Measurements from ENCODE around the gene CCDC158. TPM values are rescaled to one million over a fixed set of nuclear protein-coding genes. Genes with fewer than 3 reads are reported as not detected.
"Not testable (repeated sequence)": the region's sequence is repeated elsewhere in the genome, so short reads cannot be mapped to it uniquely, and the experiment has no call there.

Gene CCDC158
- polyA plus RNA-seq, 3 donors: not detected

GRCh38 chr4:76361689-76362412 is 59.1 kb downstream of the CCDC158 start:
- no peak overlapping the region for H3K4me3 ChIP-seq (replicated peaks in 1 of 3; ENCODE audit: low read depth in 2 of 3, low read length in 3 of 3)
- H3K4me3 Mint-ChIP-seq: no peak overlapping the region

GRCh38 chr4:76359881-76360466 is 61.0 kb downstream of the CCDC158 start:
- H3K27me3 Mint-ChIP-seq (ENCODE audit: low read depth in 3 of 3); H2AFZ ChIP-seq (ENCODE audit: insufficient read depth, low read depth, low read length, poor library complexity, severe bottlenecking); intact Hi-C loops (cut with micrococcal nuclease); H3K4me1 ChIP-seq (ENCODE audit: control insufficient read depth in 1 of 2, insufficient read depth in 2 of 2, low read length in 2 of 2); H3K36me3 Mint-ChIP-seq; H3K27ac Mint-ChIP-seq; H3K4me2 ChIP-seq (replicated peaks; ENCODE audit: extremely low read depth, low read length, poor library complexity, severe bottlenecking); H3K36me3 ChIP-seq (replicated peaks in 1 of 2; ENCODE audit: control insufficient read depth in 1 of 2, insufficient read depth in 2 of 2, low read length in 2 of 2); DNase-seq; H3K9ac ChIP-seq (ENCODE audit: insufficient read depth, low read length, poor library complexity, severe bottlenecking); H3K4me1 Mint-ChIP-seq; H3K27ac ChIP-seq (ENCODE audit: low read depth in 1 of 2, low read length in 2 of 2); H3K4me3 ChIP-seq (replicated peaks in 1 of 3; ENCODE audit: low read depth in 2 of 3, low read length in 3 of 3); H3K4me3 Mint-ChIP-seq; H3K79me2 ChIP-seq (ENCODE audit: insufficient read depth, low read length); H3K27me3 ChIP-seq (ENCODE audit: control insufficient read depth in 2 of 2, insufficient read depth in 2 of 2, low read length in 2 of 2); H4K20me1 ChIP-seq (ENCODE audit: insufficient read depth, low read length): not testable (repeated sequence)
- peaks cover 12 to 13% of the 10 kb centered on the region in 2 donors for H3K9me3 ChIP-seq (replicated peaks in 1 of 2; ENCODE audit: control insufficient read depth in 1 of 2, insufficient read depth in 1 of 2, low read length in 2 of 2)
- H3K9me3 Mint-ChIP-seq: peaks cover 8 to 25% (median 22%) of the 10 kb centered on the region in 7 donors

More at GRCh38 chr4:76361689-76362412, 59.1 kb downstream of the CCDC158 start:
- Histone ChIP-seq H3K4me2 (replicated peaks; ENCODE audit: extremely low read depth, low read length, poor library complexity, severe bottlenecking) (no peak overlapping the region), H3K9ac (ENCODE audit: insufficient read depth, low read length, poor library complexity, severe bottlenecking) (no peak overlapping the region), H3K79me2 (ENCODE audit: insufficient read depth, low read length) (no peaks in the 10 kb centered on the region), H2AFZ (ENCODE audit: insufficient read depth, low read depth, low read length, poor library complexity, severe bottlenecking) (no peak overlapping the region), H4K20me1 (ENCODE audit: insufficient read depth, low read length) (no peaks in the 10 kb centered on the region), H3K27ac (ENCODE audit: low read depth in 1 of 2, low read length in 2 of 2) (no peak overlapping the region), H3K27me3 (ENCODE audit: control insufficient read depth in 2 of 2, insufficient read depth in 2 of 2, low read length in 2 of 2) (no peaks in the 10 kb centered on the region), H3K4me1 (ENCODE audit: control insufficient read depth in 1 of 2, insufficient read depth in 2 of 2, low read length in 2 of 2) (no peaks in the 10 kb centered on the region), H3K9me3 (replicated peaks in 1 of 2; ENCODE audit: control insufficient read depth in 1 of 2, insufficient read depth in 1 of 2, low read length in 2 of 2) (peaks cover 12 to 13% of the 10 kb centered on the region in 2 donors), H3K36me3 (replicated peaks in 1 of 2; ENCODE audit: control insufficient read depth in 1 of 2, insufficient read depth in 2 of 2, low read length in 2 of 2) (no peaks in the 10 kb centered on the region)
- H3K27ac Mint-ChIP-seq: no peak overlapping the region
- no CpG with 5 or more reads among the region's 3 CpGs for WGBS (ENCODE audit: insufficient coverage)
- DNase-seq: no peak
- peaks cover 0 to 1% (median 0%) of the 10 kb centered on the region in 3 donors for H3K27me3 Mint-ChIP-seq (ENCODE audit: low read depth in 3 of 3)
- H3K36me3 Mint-ChIP-seq: no peaks in the 10 kb centered on the region
- H3K4me1 Mint-ChIP-seq: no peaks in the 10 kb centered on the region
- intact Hi-C loops (cut with micrococcal nuclease): no loop called here
- H3K9me3 Mint-ChIP-seq: peaks cover 8 to 24% (median 22%) of the 10 kb centered on the region in 7 donors
- TF ChIP-seq CTCF (IDR thresholded peaks at IDR 0.05): no peak
